MM.1S (cell line): ENCODE data around the gene PRDM12.

Source experiments
- CTCF ChIP-seq: fragments of 300-600 bp; sonication (generic); IDR thresholded peaks from 2 replicates; pipeline ENCODE4 v1.5.1; 2016; ENCODE audit warnings: antibody characterized with exemption, low read length, mixed read lengths
- EZH2phosphoT487 ChIP-seq: fragments of 300-600 bp; sonication (generic); IDR thresholded peaks from 2 replicates; pipeline ENCODE4 v1.6.1; 2018; ENCODE audit warnings: antibody characterized with exemption, low read length

GRCh38 chr9:130665029-130665430 is 636 bp downstream of the PRDM12 start:
- TF ChIP-seq CTCF (no peak), EZH2phosphoT487 (no peak)
